HG03558 (cell line): ENCODE measurements around the gene CYP8B1.

Experiments
- ATAC-seq: cut with Tn5 transposase; IDR thresholded peaks from one replicate; pipeline ENCODE4 v1.9.1; 2021; ENCODE audit warnings: moderate number of reproducible peaks; ENCODE audit not compliant: unreplicated experiment; ENCODE audit errors: extremely low read depth

Gene CYP8B1

GRCh38 chr3:42875325-42876151 is at the start of gene CYP8B1:
CYP8B1 (minus strand) TSS chr3:42875879; CDS start chr3:42875816, 63 bp downstream.
- ATAC-seq = no peak

- ATAC-seq = no peak
These were observed 47.9 kb upstream of the CYP8B1 start for GRCh38 chr3:42923606-42924005.

GRCh38 chr3:42914771-42915515 is 39.3 kb upstream of the CYP8B1 start:
- no peak for ATAC-seq

GRCh38 chr3:42911551-42911950 is 35.9 kb upstream of the CYP8B1 start:
- no peak for ATAC-seq

- ATAC-seq = no peak
These were observed 33.0 kb upstream of the CYP8B1 start for GRCh38 chr3:42908675-42909074.

GRCh38 chr3:42906848-42907183 is 31.1 kb upstream of the CYP8B1 start:
- ATAC-seq = no peak

- ATAC-seq = no peak
These were observed 30.6 kb upstream of the CYP8B1 start, which contains the start of gene ZNF662 for GRCh38 chr3:42906070-42906847. ZNF662 (plus strand) TSS chr3:42906142; CDS start chr3:42908115, 1,973 bp downstream.

- no peak for ATAC-seq
These were observed 30.0 kb upstream of the CYP8B1 start for GRCh38 chr3:42905740-42906069.

GRCh38 chr3:42904076-42904475 is 28.4 kb upstream of the CYP8B1 start:
- ATAC-seq = no peak

- ATAC-seq = no peak
These were observed 26.6 kb upstream of the CYP8B1 start for GRCh38 chr3:42902257-42902656.

GRCh38 chr3:42901073-42901415 is 25.4 kb upstream of the CYP8B1 start:
- ATAC-seq = no peak

- no peak for ATAC-seq
These were observed 24.8 kb upstream of the CYP8B1 start for GRCh38 chr3:42900226-42901072.

- ATAC-seq = no peak
These were observed 23.4 kb upstream of the CYP8B1 start for GRCh38 chr3:42898896-42899675.

GRCh38 chr3:42895580-42895868 is 19.8 kb upstream of the CYP8B1 start:
- ATAC-seq = no peak

- no peak for ATAC-seq
These were observed 19.3 kb upstream of the CYP8B1 start for GRCh38 chr3:42894698-42895579.

- ATAC-seq = no peak
These were observed 17.1 kb upstream of the CYP8B1 start for GRCh38 chr3:42892807-42893206.

- no peak for ATAC-seq
These were observed 16.5 kb upstream of the CYP8B1 start for GRCh38 chr3:42892169-42892568.

GRCh38 chr3:42891042-42891441 is 15.4 kb upstream of the CYP8B1 start:
- no peak for ATAC-seq

- no peak for ATAC-seq
These were observed 11.4 kb upstream of the CYP8B1 start for GRCh38 chr3:42887084-42887483.
